GM19193 (cell line): ENCODE measurements around the gene ETV2.
A peak's percentile ranks its signal among the peaks of the same experiment; 100 is the strongest.

ENCODE experiments used
- POLR2A ChIP-seq: IDR thresholded peaks from 4 replicates; pipeline ENCODE4 v1.6.1; 2011; ENCODE audit not compliant: insufficient read depth, insufficient read length; ENCODE audit errors: extremely low read depth

The ETV2 gene

GRCh38 chr19:35641515-35642151 lies at the start of gene ETV2:
ETV2 (plus strand) TSS chr19:35641745; CDS start chr19:35642461, 716 bp downstream.
- no peak for TF ChIP-seq POLR2A

- no peak for TF ChIP-seq POLR2A
These were observed 49.3 kb upstream of the ETV2 start for GRCh38 chr19:35592226-35592625.

GRCh38 chr19:35595928-35596327 lies 45.6 kb upstream of the ETV2 start:
- no peak for TF ChIP-seq POLR2A

- TF ChIP-seq POLR2A, result no peak
These were observed 45.1 kb upstream of the ETV2 start for GRCh38 chr19:35596366-35596999.

- TF ChIP-seq POLR2A, result no peak
These were observed 39.6 kb upstream of the ETV2 start for GRCh38 chr19:35601971-35602370.

- TF ChIP-seq POLR2A, result no peak
These were observed 33.9 kb upstream of the ETV2 start for GRCh38 chr19:35607661-35608060.

- TF ChIP-seq POLR2A, result no peak
These were observed 33.3 kb upstream of the ETV2 start for GRCh38 chr19:35608251-35608650.

- peak; percentile 62 for TF ChIP-seq POLR2A
These were observed 31.6 kb upstream of the ETV2 start for GRCh38 chr19:35609851-35610353.

GRCh38 chr19:35612224-35612558 lies 29.4 kb upstream of the ETV2 start:
- no peak for TF ChIP-seq POLR2A

- TF ChIP-seq POLR2A, result peak; percentile 76
These were observed 28.8 kb upstream of the ETV2 start, which contains the start of gene HAUS5 for GRCh38 chr19:35612559-35613321. HAUS5 (plus strand) TSS chr19:35612735; CDS start chr19:35612795, 60 bp downstream.

- TF ChIP-seq POLR2A, result no peak
These were observed 28.0 kb upstream of the ETV2 start for GRCh38 chr19:35613574-35613973.

- no peak for TF ChIP-seq POLR2A
These were observed 26.5 kb upstream of the ETV2 start for GRCh38 chr19:35615036-35615435.

GRCh38 chr19:35618857-35619256 lies 22.7 kb upstream of the ETV2 start:
- TF ChIP-seq POLR2A, result no peak

- TF ChIP-seq POLR2A, result no peak
These were observed 22.1 kb upstream of the ETV2 start for GRCh38 chr19:35619290-35619923.

- TF ChIP-seq POLR2A, result no peak
These were observed 21.5 kb upstream of the ETV2 start for GRCh38 chr19:35620001-35620400.
